Forelimb muscle (tissue), 1 donor: ENCODE data around the gene TMEM144. TPM values are rescaled to one million over a fixed set of nuclear protein-coding genes. Genes with fewer than 3 reads are reported as not detected.

Experiments used
- DNase-seq: peaks from one replicate; pipeline ENCODE4 v3.0.0-alpha.2; 2013; ENCODE audit warnings: low read depth
- polyA plus RNA-seq: library from polyadenylated mRNA; unstranded; fragments of 120-200 nt; gene quantifications from one replicate; pipeline ENCODE4 v1.2.1, GENCODE V29; 2013; ENCODE audit not compliant: insufficient read length

Gene TMEM144
- 2.9 TPM for polyA plus RNA-seq

DNA sequence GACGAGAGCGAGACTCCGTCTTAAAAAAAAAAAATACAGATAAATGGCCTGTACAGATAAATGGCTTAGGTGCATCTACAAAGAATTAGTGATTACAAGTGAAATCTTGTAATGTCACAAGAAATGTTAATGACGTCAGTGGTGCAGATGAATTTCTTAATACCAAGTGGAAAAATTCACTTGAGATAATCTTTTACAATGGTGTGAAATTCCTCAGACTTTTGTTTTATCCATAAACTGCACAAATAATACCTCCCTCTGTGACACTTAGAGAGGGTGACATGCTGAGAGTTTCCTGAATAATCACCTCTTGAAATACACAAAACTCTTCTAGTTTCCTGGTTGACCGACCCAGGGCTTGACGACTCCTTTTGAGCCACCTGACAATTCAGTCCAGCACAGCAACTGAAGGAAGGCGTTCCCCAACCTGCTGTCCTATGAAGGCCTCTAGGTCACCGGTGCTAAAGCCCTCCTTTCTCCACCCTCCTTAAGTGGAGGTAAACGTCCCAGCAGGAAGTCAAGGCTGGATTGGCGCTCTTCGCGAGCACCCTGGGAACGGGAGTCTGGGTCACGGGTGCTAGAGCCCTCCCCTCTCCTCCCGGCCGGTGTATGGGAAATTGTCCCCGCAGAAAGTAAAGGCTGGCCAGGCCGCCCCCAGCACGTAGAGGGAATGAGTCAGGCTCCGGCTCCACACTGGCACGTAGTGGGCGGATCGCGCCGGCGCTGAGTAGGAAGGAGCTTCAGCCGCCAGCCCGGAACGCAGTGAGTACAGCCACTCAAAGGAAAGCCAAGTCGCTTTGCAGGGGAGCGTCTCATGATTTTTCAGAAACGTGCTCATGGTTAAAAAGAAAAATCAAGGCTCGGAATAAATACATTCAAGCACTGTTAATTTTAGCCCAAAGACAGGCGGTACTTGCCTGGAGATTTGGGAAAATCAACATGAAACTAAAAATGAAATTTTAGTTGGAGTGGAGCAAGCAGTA is at the start of gene TMEM144:
TSS of gene TMEM144 (plus strand) at position 662 of the 983 bp plus-strand sequence. CDS start 2,182 bp downstream, outside the sequence.
- no peak for DNase-seq

DNA sequence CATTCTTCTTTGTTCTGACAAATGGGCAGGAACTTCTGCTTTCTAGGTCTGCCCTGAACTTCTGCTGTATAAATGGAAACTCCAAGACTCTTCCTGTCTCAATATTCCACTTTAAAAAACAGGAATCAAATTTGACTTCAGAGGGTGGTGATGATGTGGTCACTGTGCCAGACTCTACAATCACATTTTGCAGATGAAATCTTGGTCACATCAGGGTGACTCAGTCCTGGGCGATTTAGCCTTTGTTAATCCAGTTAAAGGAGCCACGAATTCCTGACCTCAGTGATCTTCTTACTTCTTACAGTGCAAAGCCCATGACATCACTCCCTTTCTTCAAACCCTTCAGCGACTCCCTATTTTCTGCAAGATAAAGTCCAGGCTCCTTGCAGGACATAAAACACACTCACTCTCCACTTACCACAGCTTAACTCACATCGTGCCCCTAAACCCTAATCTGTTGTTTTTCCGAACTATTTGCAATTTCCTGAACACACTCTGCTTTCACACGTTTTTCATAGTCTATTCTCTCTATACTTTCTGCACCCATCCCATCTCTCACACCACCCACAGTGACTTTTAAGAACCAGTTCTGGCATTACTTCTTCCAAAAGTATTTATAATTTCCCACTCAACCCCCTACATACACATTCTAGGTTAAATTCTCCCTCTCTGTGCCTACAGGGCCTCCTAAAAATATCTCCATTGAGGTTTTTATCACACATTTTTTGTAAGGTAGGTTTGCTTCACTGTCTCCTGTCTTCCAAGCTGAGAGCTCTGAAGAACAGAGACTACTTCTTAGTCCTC is 48.5 kb upstream of the TMEM144 start:
- DNase-seq: no peak

DNA sequence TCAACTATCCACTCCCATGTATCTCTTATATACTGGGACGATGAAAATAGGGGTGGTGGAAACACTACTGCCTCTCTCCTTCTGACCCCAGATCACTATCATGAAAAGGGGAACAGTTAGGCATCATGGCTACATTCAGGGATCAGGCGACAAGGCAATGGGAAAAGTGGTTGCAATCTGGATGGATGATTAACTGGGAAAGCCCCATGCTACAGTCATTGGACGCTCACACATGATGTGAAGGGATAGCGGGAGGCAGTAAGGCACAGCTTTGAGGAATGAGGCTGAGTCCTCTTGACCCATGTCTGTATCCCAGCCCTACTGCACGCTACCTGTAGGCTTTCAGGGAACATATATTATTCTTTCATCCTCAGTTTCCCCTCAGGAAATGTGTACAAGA is 47.7 kb upstream of the TMEM144 start:
- DNase-seq: no peak

DNA sequence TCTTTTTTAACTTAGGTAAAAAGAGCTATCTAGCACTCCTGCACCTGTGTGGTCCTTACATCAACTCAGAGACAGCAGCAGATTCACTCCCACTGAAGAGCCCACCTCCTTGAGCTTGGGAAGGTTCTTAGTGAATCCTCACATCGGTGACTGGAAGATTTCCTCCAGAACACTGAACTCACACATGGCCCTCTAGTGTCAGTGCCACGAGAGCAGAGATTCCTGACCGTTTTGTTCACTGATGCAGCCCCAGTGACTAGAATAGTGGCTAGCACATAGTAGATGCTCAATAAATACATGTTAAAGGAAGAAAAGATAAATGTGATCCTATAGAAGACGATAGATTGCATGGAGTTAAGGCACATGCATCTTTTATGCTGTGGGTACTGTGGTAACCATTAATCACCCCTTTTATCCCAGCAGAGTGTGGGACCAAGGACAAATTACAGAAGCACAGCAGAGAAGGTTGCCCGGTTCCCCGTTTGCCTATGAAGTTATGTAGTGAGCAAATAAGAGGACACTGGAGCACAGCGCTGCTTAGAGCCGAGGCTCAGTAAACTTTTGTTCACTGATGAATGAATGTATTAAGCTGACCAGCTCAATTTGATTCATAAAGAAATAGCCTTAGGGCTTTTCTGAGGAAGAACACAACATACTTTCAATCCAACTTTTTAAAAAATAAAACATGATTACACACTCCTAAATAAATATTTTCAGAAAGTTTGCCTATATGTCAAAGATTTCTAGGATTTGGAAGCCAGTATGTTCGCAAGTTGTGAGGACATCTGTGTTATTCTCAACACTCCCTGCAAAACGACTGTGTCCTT is 46.1 kb upstream of the TMEM144 start:
- DNase-seq: no peak

DNA sequence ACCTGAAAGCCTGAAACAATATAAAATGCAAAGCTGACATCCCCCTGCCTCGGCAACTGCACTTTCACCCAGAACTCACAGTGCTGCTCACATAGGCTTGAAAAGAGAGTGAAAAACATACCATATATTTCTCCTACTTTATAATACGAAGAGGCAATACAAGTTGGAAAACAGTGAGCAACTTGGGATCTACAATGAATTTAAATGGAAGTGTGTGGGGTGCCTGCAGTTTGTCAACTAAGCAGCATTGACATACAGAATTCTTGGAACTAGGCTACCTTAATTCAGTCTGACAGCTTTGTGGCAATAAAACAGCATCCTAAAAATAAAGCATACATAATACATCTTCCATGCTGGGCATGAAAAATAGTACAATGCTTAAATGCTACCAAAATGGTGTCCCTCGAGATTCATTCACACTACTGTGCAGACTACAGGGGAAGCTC is 45.5 kb upstream of the TMEM144 start:
- DNase-seq: no peak

DNA sequence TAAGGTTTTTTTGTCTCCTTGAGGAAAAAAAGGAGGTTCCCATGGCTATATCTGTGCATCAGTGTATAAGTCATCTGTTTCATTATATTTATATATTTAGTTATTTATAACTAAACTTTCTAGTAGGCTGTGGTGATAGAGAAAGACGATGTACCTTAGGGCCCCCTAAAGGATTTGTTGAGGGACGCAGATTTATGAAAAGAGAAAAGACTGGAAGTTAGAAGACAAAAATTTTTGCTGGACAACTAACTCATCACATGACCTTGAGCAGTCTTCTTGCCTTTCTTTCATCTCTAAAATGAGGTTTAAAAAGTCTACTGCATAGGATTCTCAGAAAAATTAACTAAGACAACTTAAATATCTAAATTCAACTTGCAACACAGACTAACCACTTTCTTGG is 43.6 kb upstream of the TMEM144 start:
- no peak for DNase-seq

DNA sequence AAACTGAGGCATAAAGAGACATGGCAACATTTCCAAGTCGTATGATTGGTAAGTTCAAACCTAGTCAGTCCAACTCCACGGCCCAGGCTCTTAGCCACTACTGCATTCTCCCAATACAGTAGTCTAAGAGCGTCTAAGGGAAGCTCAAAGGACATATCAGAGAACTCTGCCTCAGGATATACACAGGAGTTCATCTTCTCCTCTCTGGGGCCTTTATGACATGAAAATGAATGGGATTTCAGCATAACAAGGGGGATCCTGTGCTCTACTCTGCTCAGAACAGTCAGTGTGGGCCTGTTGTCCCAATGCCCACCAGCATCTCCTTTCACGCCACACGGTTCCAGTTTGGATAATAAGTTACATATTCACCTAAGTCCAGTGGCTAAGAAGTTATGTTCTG is 41.7 kb upstream of the TMEM144 start:
- no peak for DNase-seq

- DNase-seq: no peak
Measured at GRCh38 chr4:158169506-158169905, 40.8 kb upstream of the TMEM144 start.

- DNase-seq: peak; percentile 75
Measured at GRCh38 chr4:158169931-158170690, 40.2 kb upstream of the TMEM144 start.

- DNase-seq: no peak
Measured at GRCh38 chr4:158170691-158171561, 39.4 kb upstream of the TMEM144 start.

DNA sequence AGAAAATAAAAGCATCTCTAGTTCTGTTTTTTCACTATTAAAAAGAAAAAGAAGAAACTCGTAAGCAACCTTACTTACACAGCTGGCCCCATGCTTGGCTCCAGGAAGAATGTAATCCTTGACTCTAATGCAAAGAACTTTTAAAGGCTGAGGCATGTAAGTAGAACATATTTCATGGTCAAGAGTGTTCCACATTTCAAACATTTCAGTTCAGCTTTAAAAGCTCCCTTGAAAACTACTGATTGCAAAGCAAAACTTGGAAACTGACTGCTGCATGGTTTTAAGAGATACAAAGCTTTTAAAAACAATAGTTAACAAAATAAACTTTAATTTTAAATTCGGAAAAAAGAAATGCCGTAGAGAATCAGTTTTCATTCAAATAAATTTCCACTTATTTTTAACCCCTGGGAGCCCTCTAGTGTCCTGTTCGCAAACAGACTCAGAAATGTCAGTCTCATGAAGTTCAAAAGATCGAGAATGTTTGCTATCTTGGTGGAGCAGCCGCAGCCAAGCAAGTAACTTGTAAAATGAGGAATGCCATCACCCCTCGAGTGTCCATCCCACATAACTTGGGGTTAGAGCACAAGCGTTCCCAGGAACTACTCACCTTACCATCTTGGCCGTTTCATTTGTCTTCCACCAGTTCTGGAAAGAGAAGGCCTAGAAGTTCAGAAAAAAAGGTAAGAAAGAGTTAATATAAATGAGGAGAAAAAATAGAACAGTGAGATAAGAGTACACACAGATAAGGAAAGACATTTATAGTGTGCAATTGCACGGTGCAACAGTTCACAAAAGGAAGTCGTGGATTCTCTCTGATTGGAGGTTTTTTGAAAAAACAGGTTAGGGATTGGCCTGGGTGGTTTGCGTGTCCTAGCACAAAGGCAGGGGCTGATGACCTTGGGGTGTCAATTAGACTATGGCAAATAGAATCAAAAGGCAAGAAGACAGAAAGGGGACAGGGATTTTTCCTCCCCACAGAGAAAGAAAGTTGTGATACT is 37.7 kb upstream of the TMEM144 start, which contains the start of gene GASK1B:
TSS of gene GASK1B (minus strand) at position 765 of the 998 bp plus-strand sequence. CDS start 1,650 bp downstream, outside the sequence.
- no peak for DNase-seq

DNA sequence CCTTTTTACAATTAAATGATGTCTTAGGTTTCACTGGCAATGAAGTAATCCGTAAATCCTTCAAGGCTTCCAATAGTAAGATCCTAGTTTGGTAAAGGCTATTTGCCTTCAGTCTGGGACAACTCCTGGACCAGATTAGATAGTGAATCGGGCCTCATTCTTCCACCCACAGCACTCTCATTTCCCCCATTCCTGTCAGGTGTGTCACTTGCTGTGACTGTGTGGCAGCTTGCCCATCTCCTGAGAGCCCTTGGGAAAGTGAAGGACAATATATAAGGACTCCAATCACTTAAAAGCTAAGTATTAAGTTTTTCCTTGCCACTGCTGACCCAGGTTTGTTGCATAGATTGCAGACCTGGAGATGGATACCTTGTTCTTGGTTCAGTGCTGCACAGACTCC is 34.2 kb upstream of the TMEM144 start:
- DNase-seq: no peak

DNA sequence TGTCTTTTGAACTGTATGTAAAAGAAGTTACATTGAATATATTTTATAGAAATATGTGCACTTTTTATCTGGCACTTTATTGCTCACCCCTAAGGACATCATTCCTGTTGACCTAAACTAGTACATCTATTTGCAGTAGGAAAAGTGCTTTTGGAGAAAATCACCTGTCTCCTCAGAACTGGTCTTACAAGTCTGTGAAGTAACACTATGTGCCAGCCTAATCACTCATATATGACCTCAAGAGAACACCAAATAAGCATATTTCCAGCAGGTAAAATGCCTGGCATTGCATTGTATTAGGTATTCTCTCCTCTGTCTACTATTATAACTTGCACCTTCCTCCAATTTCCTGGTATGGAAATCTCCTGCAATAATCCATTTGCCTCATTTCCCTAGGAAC is 33.5 kb upstream of the TMEM144 start:
- no peak for DNase-seq

- no peak for DNase-seq
Measured at GRCh38 chr4:158179465-158179864, 30.8 kb upstream of the TMEM144 start.

GRCh38 chr4:158181906-158182305 is 28.4 kb upstream of the TMEM144 start:
- DNase-seq: no peak

GRCh38 chr4:158182736-158183135 is 27.6 kb upstream of the TMEM144 start:
- DNase-seq: no peak

- DNase-seq: no peak
Measured at GRCh38 chr4:158186815-158187214, 23.5 kb upstream of the TMEM144 start.

GRCh38 chr4:158189422-158189821 is 20.9 kb upstream of the TMEM144 start:
- DNase-seq: no peak
